ENCODE measurements around the gene ITIH4.

GRCh38 chr3:52792961-52793695 is 37.3 kb downstream of the ITIH4 start:
- no peak for TF ChIP-seq SUZ12 (IDR thresholded peaks at IDR 0.05)
- no peak for TF ChIP-seq BHLHE40 (IDR thresholded peaks at IDR 0.05; ENCODE audit: borderline replicate concordance)
- TF ChIP-seq SP1 (IDR thresholded peaks at IDR 0.05), result no peak
- TF ChIP-seq ELF4 (IDR thresholded peaks at IDR 0.05), result no peak
- TF ChIP-seq FOXM1 (IDR thresholded peaks at IDR 0.05; ENCODE audit: borderline replicate concordance), result no peak
- TF ChIP-seq FOXK2 (IDR thresholded peaks at IDR 0.05), result no peak
- TF ChIP-seq L3MBTL2 (conservative IDR thresholded peaks at IDR 0.05), result no peak
- TF ChIP-seq TARDBP (IDR thresholded peaks at IDR 0.05), result no peak
- no peak for TF ChIP-seq ARNT (IDR thresholded peaks at IDR 0.05)
- TF ChIP-seq HDGF (IDR thresholded peaks at IDR 0.05; ENCODE audit: borderline replicate concordance), result no peak
